GM10266 (cell line): Measurements from ENCODE around the gene RBM25.
"Not testable (repeated sequence)": the region's sequence is repeated elsewhere in the genome, so short reads cannot be mapped to it uniquely, and the experiment has no call there.

Experiments
- DNase-seq: peaks from one replicate; pipeline ENCODE4 v3.0.0; 2012; ENCODE audit errors: extremely low spot score
- TF ChIP-seq, protein P1 (sequence below): IDR thresholded peaks from 2 replicates; pipeline ENCODE4 v1.5.1; 2012; ENCODE audit warnings: mild to moderate bottlenecking, low read depth; ENCODE audit not compliant: control insufficient read depth, insufficient read depth; ENCODE audit errors: missing control alignments

Gene RBM25

DNA sequence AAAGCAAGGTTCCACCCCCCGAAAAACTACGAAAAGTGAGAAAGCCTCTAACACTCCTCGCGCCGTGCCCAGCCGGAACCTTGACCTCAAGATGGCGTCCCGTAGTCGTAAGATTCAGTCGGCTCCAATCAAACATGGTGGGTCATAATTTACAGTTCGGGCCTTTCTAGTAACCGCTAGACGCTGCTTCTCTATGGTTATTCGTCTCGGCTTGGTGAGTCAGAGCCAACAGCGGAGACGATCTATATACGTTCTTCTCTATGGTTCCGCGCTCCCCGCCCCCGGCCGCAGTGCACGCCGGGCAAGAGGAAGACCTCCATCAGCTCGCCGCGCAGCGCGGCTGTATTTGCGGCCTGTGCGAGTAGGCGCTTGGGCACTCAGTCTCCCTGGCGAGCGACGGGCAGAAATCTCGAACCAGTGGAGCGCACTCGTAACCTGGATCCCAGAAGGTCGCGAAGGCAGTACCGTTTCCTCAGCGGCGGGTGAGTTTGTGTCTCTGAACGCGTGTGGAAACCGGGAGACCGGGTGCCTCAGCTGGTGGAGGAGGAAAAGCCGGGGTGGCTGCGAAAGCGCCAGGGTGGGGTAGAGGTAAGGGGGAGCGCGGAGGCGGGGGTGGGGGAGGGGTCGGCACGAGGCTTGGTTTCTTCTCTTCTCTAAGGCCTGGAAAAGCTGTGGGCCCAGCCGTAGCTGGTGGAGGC lies at the start of gene RBM25:
TSS of gene RBM25 (plus strand) at position 311 of the 698 bp plus-strand sequence. CDS start 13,108 bp downstream, outside the sequence.
- TF ChIP-seq, protein P1, sequence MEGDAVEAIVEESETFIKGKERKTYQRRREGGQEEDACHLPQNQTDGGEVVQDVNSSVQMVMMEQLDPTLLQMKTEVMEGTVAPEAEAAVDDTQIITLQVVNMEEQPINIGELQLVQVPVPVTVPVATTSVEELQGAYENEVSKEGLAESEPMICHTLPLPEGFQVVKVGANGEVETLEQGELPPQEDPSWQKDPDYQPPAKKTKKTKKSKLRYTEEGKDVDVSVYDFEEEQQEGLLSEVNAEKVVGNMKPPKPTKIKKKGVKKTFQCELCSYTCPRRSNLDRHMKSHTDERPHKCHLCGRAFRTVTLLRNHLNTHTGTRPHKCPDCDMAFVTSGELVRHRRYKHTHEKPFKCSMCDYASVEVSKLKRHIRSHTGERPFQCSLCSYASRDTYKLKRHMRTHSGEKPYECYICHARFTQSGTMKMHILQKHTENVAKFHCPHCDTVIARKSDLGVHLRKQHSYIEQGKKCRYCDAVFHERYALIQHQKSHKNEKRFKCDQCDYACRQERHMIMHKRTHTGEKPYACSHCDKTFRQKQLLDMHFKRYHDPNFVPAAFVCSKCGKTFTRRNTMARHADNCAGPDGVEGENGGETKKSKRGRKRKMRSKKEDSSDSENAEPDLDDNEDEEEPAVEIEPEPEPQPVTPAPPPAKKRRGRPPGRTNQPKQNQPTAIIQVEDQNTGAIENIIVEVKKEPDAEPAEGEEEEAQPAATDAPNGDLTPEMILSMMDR, result peak; percentile 34

DNA sequence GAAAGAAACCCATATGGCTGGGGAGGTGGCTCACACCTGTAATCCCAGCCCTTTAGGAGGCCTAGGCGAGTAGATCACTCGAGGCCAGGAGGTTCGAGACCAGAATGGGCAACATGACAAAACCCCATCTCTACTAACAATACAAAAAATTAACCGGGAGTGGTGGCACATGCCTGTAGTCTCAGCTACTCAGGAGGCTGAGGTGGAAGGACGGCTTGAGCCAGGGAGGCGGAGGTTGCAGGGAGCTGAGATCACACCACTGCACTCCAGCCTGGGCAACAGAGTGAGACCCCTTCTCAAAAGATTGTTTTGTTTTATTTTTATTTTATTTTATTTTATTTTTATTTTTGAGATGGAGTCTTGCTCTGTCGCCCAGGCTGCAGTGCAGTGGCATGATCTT lies 47.1 kb upstream of the RBM25 start:
- not testable (repeated sequence) for DNase-seq

More for the DNA sequence above, at the start of gene RBM25:
- peak; percentile 91 for DNase-seq

DNA sequence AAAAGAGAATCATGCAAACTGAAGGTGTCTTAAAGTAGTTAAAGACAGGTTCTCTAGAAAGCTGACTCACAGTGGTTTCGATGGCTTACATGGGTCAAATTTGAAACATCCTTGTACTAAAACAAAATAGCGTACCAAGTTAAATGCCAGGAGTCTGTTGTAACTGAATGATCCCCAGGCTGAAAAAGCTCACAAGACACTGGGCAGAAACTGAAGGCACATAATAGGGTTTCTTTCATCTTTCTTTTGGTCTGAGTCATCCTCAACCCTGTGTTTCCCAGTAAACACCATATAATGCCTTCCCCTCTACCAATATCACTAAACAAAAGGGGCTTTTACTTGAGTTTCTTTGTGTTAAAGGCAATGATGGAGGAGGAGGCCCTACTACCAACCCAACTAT lies 44.2 kb upstream of the RBM25 start:
- peak; percentile 70 for DNase-seq
- TF ChIP-seq, protein P1, result no peak

DNA sequence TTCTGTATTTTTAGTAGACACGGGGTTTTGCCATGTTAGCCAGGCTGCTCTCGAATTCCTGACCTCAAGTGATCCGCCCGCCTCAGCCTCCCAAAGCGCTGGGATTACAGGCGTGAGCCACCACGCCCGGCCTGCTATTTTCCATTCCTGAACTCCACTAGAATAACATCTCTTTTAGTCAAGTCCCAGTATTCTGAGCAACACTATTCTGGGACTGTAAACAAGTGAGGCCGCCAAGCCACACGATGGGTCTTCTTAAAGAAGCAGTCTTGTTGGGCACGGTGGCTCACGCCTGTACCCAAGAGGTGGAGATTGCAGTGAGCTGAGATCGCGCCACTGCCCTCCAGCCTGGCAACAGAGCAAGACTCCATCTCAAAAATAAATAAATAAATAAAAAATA lies 42.8 kb upstream of the RBM25 start:
- not testable (repeated sequence) for DNase-seq

DNA sequence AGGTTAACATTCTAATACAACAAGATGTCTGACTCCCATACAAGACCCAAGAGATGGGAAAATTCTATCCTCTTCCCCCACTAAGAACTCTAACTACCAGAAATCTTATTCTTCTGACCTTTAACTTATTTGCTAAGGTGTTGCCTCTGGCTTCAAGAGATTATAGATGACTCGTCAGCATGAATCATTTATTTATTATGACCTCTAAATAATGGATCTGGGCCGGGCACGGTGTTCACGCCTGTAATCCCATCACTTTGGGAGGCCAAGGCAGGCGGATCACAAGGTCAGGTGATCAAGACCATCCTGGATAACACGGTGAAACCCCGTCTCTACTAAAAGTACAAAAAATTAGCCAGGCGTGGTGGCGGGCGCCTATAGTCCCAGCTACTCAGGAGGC lies 42.3 kb upstream of the RBM25 start:
- DNase-seq, result not testable (repeated sequence)

DNA sequence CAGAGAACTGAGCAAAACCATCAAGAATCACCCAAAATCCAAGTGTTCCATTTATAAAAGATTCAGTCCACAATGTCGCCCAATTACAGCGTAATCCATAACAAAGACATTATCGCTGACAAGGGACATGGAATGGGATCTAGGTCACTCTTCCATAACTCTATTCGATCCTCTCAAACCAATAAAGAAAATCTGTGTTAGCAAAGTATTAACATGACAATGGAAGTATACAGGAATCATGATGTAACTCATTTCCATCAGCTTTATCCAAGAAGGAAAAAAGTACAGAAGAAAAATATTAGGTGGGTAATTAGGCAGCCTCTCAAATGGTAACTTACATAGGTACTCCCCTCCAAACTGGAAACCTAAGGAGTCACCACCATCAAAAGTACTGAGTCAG lies 36.3 kb upstream of the RBM25 start:
- TF ChIP-seq, protein P1, result no peak
- DNase-seq, result no peak

DNA sequence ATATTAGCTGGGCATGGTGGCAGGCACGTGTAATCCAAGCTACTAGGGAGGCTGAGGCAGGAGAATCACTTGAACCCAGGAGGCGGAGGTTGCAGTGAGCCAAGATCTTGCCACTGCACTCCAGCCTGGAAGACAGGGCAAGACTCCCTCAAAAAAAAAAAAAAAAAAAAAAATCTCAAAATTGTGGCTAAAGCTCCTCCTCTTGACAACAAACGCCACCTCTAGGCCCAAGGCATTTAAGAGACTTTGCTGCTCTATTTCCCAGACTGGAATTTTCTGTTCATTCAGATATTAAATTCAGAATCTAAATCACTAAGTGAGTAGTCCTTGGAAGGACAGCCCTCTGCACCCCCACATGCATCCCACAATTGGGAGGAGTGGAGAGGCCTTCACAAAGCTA lies 32.8 kb upstream of the RBM25 start:
- DNase-seq, result no peak
- TF ChIP-seq, protein P1, result no peak

DNA sequence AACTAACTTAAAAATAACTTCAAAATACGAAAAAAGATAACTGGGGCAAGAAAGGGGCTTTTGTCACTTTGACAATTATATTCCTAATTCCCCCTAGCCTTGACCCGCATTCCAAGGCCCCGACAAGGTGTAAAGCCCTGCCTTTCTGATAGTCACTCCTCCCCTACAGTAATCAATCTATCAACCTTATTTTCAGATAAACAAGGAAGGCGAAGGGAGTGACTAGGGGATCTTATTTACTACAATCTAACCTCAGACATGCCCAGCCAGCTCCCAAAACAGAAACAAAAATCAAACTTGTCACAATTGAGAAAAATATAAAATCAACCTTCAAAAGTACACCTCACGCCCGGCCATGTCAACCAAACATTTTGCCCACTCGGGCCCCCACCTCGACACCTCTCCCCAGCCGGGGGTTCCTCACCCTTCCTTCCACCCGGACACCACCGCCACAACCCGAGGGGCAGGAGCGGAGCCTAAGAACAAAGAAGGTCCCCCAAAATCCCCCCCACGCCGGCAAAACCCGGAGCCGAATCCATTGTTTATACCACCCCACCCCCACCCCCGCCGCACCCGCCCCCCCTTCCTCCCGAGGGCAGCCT lies 32.0 kb upstream of the RBM25 start:
- DNase-seq, result no peak
- TF ChIP-seq, protein P1, result no peak
